ENCODE data around the gene SREBF1. TPM values are rescaled to one million over a fixed set of nuclear protein-coding genes. Genes with fewer than 3 reads are reported as not detected.

The SREBF1 gene
- total and polyA plus RNA-seq, 2 of the 8 experiments (the other 6 are each of a cell fraction or from before 2014, with no cell fraction given) = 28.6 to 70.8 TPM

- Histone ChIP-seq H3K23me2 (ENCODE audit: low read depth, low read length) (peaks cover 19% of the 10 kb centered on the region; the same call in 1 of the 2 replicates), H2AFZ (ENCODE audit: low read length) (no peak overlapping the region), H3K9me3 (ENCODE audit: insufficient read depth in 2 of 2, low read depth in 1 of 2, low read length in 1 of 2) (no peaks in the 10 kb centered on the region), H3K27ac (ENCODE audit: low read depth, low read length) (no peak overlapping the region), H2AK5ac (ENCODE audit: low read depth, low read length) (no peak overlapping the region), H3K14ac (ENCODE audit: insufficient read length) (no peak overlapping the region), H3K79me2 (ENCODE audit: control insufficient read depth in 1 of 2, insufficient read depth in 2 of 2, low read length in 2 of 2) (no peaks in the 10 kb centered on the region), H3K9ac (replicated peaks in 1 of 4; ENCODE audit: extremely low read depth in 1 of 4, low read depth in 3 of 4, low read length in 3 of 4) (no peak overlapping the region), H3K56ac (replicated peaks; ENCODE audit: insufficient read length, low read depth, low read length) (no peak overlapping the region), H2BK120ac (replicated peaks; ENCODE audit: low read depth, low read length) (no peak overlapping the region), H3K4me2 (ENCODE audit: insufficient read depth in 1 of 2, low read depth in 2 of 2, low read length in 2 of 2) (no peak overlapping the region), H2BK20ac (ENCODE audit: low read length) (no peak overlapping the region), H4K5ac (ENCODE audit: insufficient read length, low read depth, low read length) (no peak overlapping the region), H3K4me1 (replicated peaks in 1 of 4; ENCODE audit: control insufficient read depth in 3 of 4, insufficient read depth in 4 of 4, low read length in 3 of 4) (peaks cover 14 to 34% (median 25%) of the 10 kb centered on the region in 4 experiments), H2BK15ac (ENCODE audit: low read length) (no peak overlapping the region), H3K79me1 (ENCODE audit: low read depth, low read length) (no peaks in the 10 kb centered on the region), H4K20me1 (replicated peaks in 1 of 2; ENCODE audit: control insufficient read depth in 1 of 2, insufficient read depth in 2 of 2, low read length in 2 of 2) (peaks cover 0 to 1% of the 10 kb centered on the region in 2 experiments), H3K23ac (ENCODE audit: insufficient read length) (no peak overlapping the region), H2BK12ac (ENCODE audit: low read depth, low read length) (no peak overlapping the region; the same call in 1 of the 2 replicates), H2BK5ac (ENCODE audit: low read depth, low read length) (no peak overlapping the region), H3K18ac (ENCODE audit: extremely low read depth, low read length) (no peak overlapping the region), H3K27me3 (replicated peaks in 1 of 4; ENCODE audit: control insufficient read depth in 3 of 4, extremely low read depth in 1 of 4, insufficient read depth in 3 of 4, low read length in 3 of 4) (peaks cover 0 to 36% (median 14%) of the 10 kb centered on the region in 4 experiments; a peak in 6 of 7 replicates), H4K91ac (replicated peaks; ENCODE audit: insufficient read length, low read length) (no peak overlapping the region), H3K4ac (replicated peaks; ENCODE audit: insufficient read length, low read depth, low read length) (no peak overlapping the region), H4K8ac (ENCODE audit: extremely low read depth, insufficient read depth, low read length) (no peak overlapping the region), H3K36me3 (ENCODE audit: control insufficient read depth in 2 of 4, insufficient read depth in 4 of 4, low read length in 3 of 4) (no peaks in the 10 kb centered on the region), H3K4me3 (ENCODE audit: extremely low read depth in 1 of 4, insufficient read depth in 2 of 4, low read depth in 3 of 4, low read length in 4 of 4) (no peak overlapping the region)
- DNase-seq (ENCODE audit: low read depth in 1 of 2, low spot score in 2 of 2) = no peak
- WGBS, 2 experiments (ENCODE audit: extremely low coverage in 1 of 2, insufficient coverage in 1 of 2, insufficient read length in 1 of 2, insufficient replicate concordance in 2 of 2, low coverage in 1 of 2, low lambda C conversion rate in 2 of 2, missing lambda C conversion rate in 1 of 2) = 76% methylated on average over 10 of the region's 11 CpGs; no CpG with 5 or more reads in 1 of the 2 experiments
- ChIA-PET CTCF (ENCODE audit: partially characterized antibody) (interaction anchor here (0.8 to 7.5 kb wide), 21 partner anchors 9 to 253 kb away, joined by 3 to 48 read pairs (median 4); no protein-coding TSS in a partner anchor), POLR2A (ENCODE audit: partially characterized antibody) (interaction anchor here (0.9 to 3.5 kb wide), 9 partner anchors 8 to 289 kb away, joined by 3 to 9 read pairs (median 4); partner anchors contain the start of genes RASD1 and SREBF1)
- no peak for TF ChIP-seq KDM1A (IDR thresholded peaks at IDR 0.05; ENCODE audit: borderline replicate concordance, low read length)
- no peak for TF ChIP-seq CEBPB (IDR thresholded peaks at IDR 0.05; ENCODE audit: low read depth, low read length)
- TF ChIP-seq POU5F1 (IDR thresholded peaks at IDR 0.05; ENCODE audit: low read depth, low read length) = no peak
- TF ChIP-seq BRCA1 (IDR thresholded peaks at IDR 0.05; ENCODE audit: low read depth, low read length) = no peak
- no peak for TF ChIP-seq CHD1 (IDR thresholded peaks at IDR 0.05; ENCODE audit: low read depth, low read length)
- no peak for FAIRE-seq
Measured at GRCh38 chr17:17785407-17785806, 51.4 kb downstream of the SREBF1 start.
